Glutamatergic neuron (in vitro differentiated cells): ENCODE measurements around the gene PKD2. TPM values are rescaled to one million over a fixed set of nuclear protein-coding genes. Genes with fewer than 3 reads are reported as not detected.
A peak's percentile ranks its signal among the peaks of the same experiment; 100 is the strongest.

Source experiments
- DNase-seq: peaks from one replicate; pipeline ENCODE4 v3.0.0; 2022
- H3K27ac Mint-ChIP-seq: one replicate; pipeline ENCODE4 v1.8.0; 2020; ENCODE audit warnings: mild to moderate bottlenecking, mixed read lengths, inconsistent platforms; ENCODE audit not compliant: unreplicated experiment
- H3K27me3 Mint-ChIP-seq: one replicate; pipeline ENCODE4 v1.8.0; 2020; ENCODE audit warnings: mild to moderate bottlenecking, moderate library complexity, mixed read lengths, inconsistent platforms; ENCODE audit not compliant: unreplicated experiment
- H3K36me3 Mint-ChIP-seq: one replicate; pipeline ENCODE4 v1.8.0; 2020; ENCODE audit warnings: mild to moderate bottlenecking, mixed read lengths, inconsistent platforms; ENCODE audit not compliant: unreplicated experiment
- H3K4me1 Mint-ChIP-seq: one replicate; pipeline ENCODE4 v1.8.0; 2020; ENCODE audit warnings: mild to moderate bottlenecking, low read depth, mixed read lengths, inconsistent platforms; ENCODE audit not compliant: unreplicated experiment
- H3K4me3 Mint-ChIP-seq: one replicate; pipeline ENCODE4 v1.8.0; 2020; ENCODE audit warnings: mild to moderate bottlenecking, mixed read lengths, inconsistent platforms; ENCODE audit not compliant: unreplicated experiment
- H3K9me3 Mint-ChIP-seq: one replicate; pipeline ENCODE4 v1.8.0; 2020; ENCODE audit warnings: mild to moderate bottlenecking, moderate library complexity, mixed read lengths, inconsistent platforms; ENCODE audit not compliant: unreplicated experiment
- total RNA-seq: library from RNA; stranded (reverse); fragmentation: NEBNext Ultra II Directional; extraction: Animal tissue kit (Norgen Biotek cat#: 25700); gene quantifications from one replicate; pipeline ENCODE4 v1.2.1, GENCODE V29; 2021; ENCODE audit not compliant: unreplicated experiment
- TF ChIP-seq, protein P1 (sequence below): fragments of 200-600 bp; sonication (generic); IDR thresholded peaks from one replicate; pipeline ENCODE4 v1.5.0; 2021; ENCODE audit not compliant: partially characterized antibody, unreplicated experiment

Gene PKD2
- total RNA-seq, 1 donor from 2014 or later = 20.7 TPM

DNA sequence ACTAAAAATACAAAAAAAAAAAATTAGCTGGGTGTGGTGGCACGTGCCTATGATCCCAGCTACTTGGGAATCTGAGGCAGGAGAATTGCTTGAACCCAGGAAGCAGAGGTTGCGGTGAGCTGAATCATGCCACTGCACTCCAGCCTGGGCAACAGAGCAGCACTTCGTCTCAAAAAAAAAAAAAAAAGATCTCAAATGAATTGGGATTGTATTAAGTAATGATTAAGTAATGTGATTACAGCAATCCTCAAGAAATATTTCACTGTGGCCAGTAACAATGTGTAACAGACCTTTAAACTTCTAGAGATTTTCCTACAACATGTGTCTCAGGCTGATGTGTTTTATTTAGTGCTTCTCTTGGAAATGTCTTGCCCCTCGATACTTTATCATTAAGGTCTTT, 46.8 kb downstream of the PKD2 start:
- peaks cover 2% of the 10 kb centered on the region for H3K9me3 Mint-ChIP-seq
- TF ChIP-seq, protein P1, sequence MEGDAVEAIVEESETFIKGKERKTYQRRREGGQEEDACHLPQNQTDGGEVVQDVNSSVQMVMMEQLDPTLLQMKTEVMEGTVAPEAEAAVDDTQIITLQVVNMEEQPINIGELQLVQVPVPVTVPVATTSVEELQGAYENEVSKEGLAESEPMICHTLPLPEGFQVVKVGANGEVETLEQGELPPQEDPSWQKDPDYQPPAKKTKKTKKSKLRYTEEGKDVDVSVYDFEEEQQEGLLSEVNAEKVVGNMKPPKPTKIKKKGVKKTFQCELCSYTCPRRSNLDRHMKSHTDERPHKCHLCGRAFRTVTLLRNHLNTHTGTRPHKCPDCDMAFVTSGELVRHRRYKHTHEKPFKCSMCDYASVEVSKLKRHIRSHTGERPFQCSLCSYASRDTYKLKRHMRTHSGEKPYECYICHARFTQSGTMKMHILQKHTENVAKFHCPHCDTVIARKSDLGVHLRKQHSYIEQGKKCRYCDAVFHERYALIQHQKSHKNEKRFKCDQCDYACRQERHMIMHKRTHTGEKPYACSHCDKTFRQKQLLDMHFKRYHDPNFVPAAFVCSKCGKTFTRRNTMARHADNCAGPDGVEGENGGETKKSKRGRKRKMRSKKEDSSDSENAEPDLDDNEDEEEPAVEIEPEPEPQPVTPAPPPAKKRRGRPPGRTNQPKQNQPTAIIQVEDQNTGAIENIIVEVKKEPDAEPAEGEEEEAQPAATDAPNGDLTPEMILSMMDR = no peak
- no peaks in the 10 kb centered on the region for H3K27me3 Mint-ChIP-seq
- H3K4me1 Mint-ChIP-seq = no peaks in the 10 kb centered on the region
- H3K36me3 Mint-ChIP-seq = no peaks in the 10 kb centered on the region
- no peak overlapping the region for H3K27ac Mint-ChIP-seq
- no peak overlapping the region for H3K4me3 Mint-ChIP-seq
- no peak for DNase-seq

DNA sequence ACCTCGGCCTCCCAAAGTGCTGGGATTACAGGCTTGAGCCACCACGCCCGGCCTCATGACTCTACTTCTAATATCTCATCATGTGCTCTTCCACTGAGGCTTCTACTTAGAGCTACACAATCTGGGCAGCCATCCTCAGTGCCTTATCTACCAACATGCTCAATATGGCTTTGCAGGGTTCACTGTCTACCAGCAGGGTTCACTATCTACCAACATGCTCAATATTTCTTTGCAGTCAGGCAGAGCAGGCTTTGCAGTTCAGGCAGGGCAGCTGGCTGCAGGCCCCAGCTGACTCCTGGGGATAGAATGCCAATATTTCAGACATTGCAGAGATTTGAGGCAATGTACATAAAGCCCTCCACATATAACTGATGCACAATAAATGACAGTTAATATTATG, 47.5 kb downstream of the PKD2 start:
- Mint-ChIP-seq H3K4me3 (no peak overlapping the region), H3K36me3 (no peaks in the 10 kb centered on the region), H3K27ac (peak overlapping the region; percentile 59), H3K27me3 (no peaks in the 10 kb centered on the region), H3K9me3 (peaks cover 2% of the 10 kb centered on the region), H3K4me1 (no peaks in the 10 kb centered on the region)
- TF ChIP-seq, protein P1 = peak; percentile 21
- peak; percentile 47 for DNase-seq

DNA sequence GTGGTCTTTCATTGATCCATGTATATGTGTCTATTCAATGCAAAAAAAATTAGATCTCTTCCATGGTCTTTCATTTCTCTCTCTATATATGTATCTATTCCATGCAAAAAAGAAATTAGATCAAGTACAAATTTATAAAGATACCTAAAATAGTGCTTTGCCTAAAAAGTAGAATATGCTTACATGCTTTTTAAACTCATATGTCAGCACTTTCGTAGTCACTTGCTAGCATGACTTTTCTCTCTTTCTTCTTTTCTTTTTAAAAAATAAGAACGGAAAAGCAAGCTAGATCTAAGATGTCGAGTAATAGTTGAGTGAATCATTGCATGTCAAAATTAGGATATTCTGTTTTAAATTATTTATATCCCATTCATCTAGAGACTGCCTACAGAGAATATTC, 50.9 kb downstream of the PKD2 start:
- H3K4me1 Mint-ChIP-seq = peaks cover 3% of the 10 kb centered on the region
- no peak for DNase-seq
- peaks cover 2% of the 10 kb centered on the region for H3K9me3 Mint-ChIP-seq
- H3K27me3 Mint-ChIP-seq = peaks cover 2% of the 10 kb centered on the region
- H3K4me3 Mint-ChIP-seq = no peak overlapping the region
- H3K36me3 Mint-ChIP-seq = no peaks in the 10 kb centered on the region
- TF ChIP-seq, protein P1 = no peak
- no peak overlapping the region for H3K27ac Mint-ChIP-seq

DNA sequence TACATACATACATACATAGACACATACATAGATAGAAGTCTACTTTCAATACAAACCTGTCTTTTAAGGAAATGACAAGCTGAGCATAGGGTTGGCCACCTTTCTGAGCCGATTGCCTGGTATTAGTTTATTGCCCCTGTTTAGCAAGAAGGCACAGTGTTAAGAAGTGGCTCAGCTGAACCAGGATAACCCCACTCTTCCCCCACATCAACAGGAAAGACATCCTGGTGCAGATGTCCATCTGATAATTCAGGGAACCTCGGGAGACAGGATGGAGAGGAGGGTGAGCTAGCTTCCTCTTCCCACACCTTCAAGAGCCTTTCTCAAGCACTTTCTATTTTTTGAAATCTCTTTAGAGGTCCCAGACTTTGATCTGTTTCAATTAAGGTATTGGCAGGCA, 52.3 kb downstream of the PKD2 start:
- H3K27ac Mint-ChIP-seq = no peak overlapping the region
- peaks cover 2% of the 10 kb centered on the region for H3K9me3 Mint-ChIP-seq

DNA sequence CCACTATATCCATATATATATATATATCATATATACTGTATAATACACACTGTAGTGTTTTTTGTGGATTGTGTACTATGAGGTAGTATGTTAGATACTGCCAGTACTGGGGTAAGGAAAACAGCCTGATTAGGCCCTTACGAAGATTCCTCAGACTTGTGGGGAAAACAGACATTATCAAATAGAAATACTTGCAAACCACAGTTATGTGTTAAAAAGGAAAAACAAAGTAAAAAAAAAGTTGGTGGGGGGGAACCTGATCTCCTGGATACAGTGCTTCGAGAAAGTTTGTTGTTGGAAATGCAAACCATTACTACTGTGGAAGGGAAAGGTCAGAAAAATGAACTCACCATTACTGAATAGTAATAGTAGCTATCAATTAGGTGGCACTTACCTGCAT, 53.0 kb downstream of the PKD2 start:
- TF ChIP-seq, protein P1 = no peak
- no peaks in the 10 kb centered on the region for H3K36me3 Mint-ChIP-seq
- DNase-seq = no peak
- no peak overlapping the region for H3K27ac Mint-ChIP-seq
- no peaks in the 10 kb centered on the region for H3K9me3 Mint-ChIP-seq
- peaks cover 5% of the 10 kb centered on the region for H3K27me3 Mint-ChIP-seq
- H3K4me3 Mint-ChIP-seq = no peak overlapping the region
- peaks cover 3% of the 10 kb centered on the region for H3K4me1 Mint-ChIP-seq

More for the DNA sequence above, 52.3 kb downstream of the PKD2 start:
- peaks cover 3% of the 10 kb centered on the region for H3K4me1 Mint-ChIP-seq
- no peaks in the 10 kb centered on the region for H3K36me3 Mint-ChIP-seq
- TF ChIP-seq, protein P1 = no peak
- no peak overlapping the region for H3K4me3 Mint-ChIP-seq
- peaks cover 5% of the 10 kb centered on the region for H3K27me3 Mint-ChIP-seq
- no peak for DNase-seq
